ENCODE measurements around the gene HK1.
A peak's percentile ranks its signal among the peaks of the same experiment; 100 is the strongest.

Gene HK1

GRCh38 chr10:69408318-69409175, 130.3 kb downstream of the HK1 start:
- peak; percentile 93 for DNase-seq

- DNase-seq = no peak
Observed at GRCh38 chr10:69409176-69409495, 130.8 kb downstream of the HK1 start.

- DNase-seq = peak; percentile 40
Observed at GRCh38 chr10:69409968-69410367, 131.7 kb downstream of the HK1 start.

- no peak for DNase-seq
Observed at GRCh38 chr10:69410487-69410886, 132.2 kb downstream of the HK1 start.

GRCh38 chr10:69411476-69411875, 133.2 kb downstream of the HK1 start:
- no peak for DNase-seq

GRCh38 chr10:69412232-69412790, 134.0 kb downstream of the HK1 start:
- no peak for DNase-seq

GRCh38 chr10:69413221-69413865, 135.0 kb downstream of the HK1 start:
- peak; percentile 68 for DNase-seq

GRCh38 chr10:69414036-69415018, 136.0 kb downstream of the HK1 start:
- no peak for DNase-seq

GRCh38 chr10:69415049-69415448, 136.8 kb downstream of the HK1 start:
- DNase-seq = no peak

GRCh38 chr10:69415951-69416350, 137.7 kb downstream of the HK1 start:
- DNase-seq = no peak

GRCh38 chr10:69416695-69417094, 138.4 kb downstream of the HK1 start, which contains the start of gene TACR2:
Gene TACR2, minus strand, starts transcription at chr10:69416918. Its CDS starts 595 bp downstream, at chr10:69416323.
- DNase-seq = no peak

GRCh38 chr10:69417542-69417941, 139.2 kb downstream of the HK1 start:
- no peak for DNase-seq

GRCh38 chr10:69418052-69418752, 139.9 kb downstream of the HK1 start:
- DNase-seq = no peak

GRCh38 chr10:69419096-69419743, 140.9 kb downstream of the HK1 start:
- no peak for DNase-seq

- DNase-seq = no peak
Observed at GRCh38 chr10:69419744-69420126, 141.4 kb downstream of the HK1 start.

GRCh38 chr10:69421611-69422308, 143.5 kb downstream of the HK1 start:
- no peak for DNase-seq

- DNase-seq = no peak
Observed at GRCh38 chr10:69422676-69423075, 144.4 kb downstream of the HK1 start.

- no peak for DNase-seq
Observed at GRCh38 chr10:69425041-69425440, 146.7 kb downstream of the HK1 start.

- DNase-seq = no peak
Observed at GRCh38 chr10:69425511-69426298, 147.4 kb downstream of the HK1 start.

GRCh38 chr10:69426376-69426727, 148.1 kb downstream of the HK1 start:
- DNase-seq = no peak

Data from fibroblast of skin of right quadriceps (primary cell).